D721Med (cell line): ENCODE results near the gene EDARADD.
A peak's percentile ranks its signal among the peaks of the same experiment; 100 is the strongest.
"Not testable (repeated sequence)": the region's sequence is repeated elsewhere in the genome, so short reads cannot be mapped to it uniquely, and the experiment has no call there.

Source experiments
- DNase-seq: peaks from one replicate; pipeline ENCODE4 v3.0.0; 2011; ENCODE audit warnings: low spot score; ENCODE audit not compliant: insufficient read length
- FAIRE-seq: peaks from 2 replicates; lab custom pipeline; 2011; peaks lifted over from hg19 to GRCh38; lab: Jason Lieb, UNC
- CTCF ChIP-seq: IDR thresholded peaks from 2 replicates; pipeline ENCODE4 v1.5.1; 2012; ENCODE audit warnings: mild to moderate bottlenecking, control low read depth; ENCODE audit not compliant: insufficient read depth; ENCODE audit errors: missing control alignments

Gene EDARADD

GRCh38 chr1:236486356-236487002, 92.4 kb downstream of the EDARADD start:
- FAIRE-seq (no peak), DNase-seq (no peak)
- no peak for TF ChIP-seq CTCF

- not testable (repeated sequence) for DNase-seq, FAIRE-seq
These were observed 95.1 kb downstream of the EDARADD start for GRCh38 chr1:236489161-236489560.

- peak; percentile 64 for DNase-seq
- peak; percentile 79 for TF ChIP-seq CTCF
- FAIRE-seq, result no peak
These were observed 95.8 kb downstream of the EDARADD start for GRCh38 chr1:236489710-236490377.

- FAIRE-seq, result no peak
These were observed 97.5 kb downstream of the EDARADD start for GRCh38 chr1:236491469-236492136.

GRCh38 chr1:236492378-236492777, 98.3 kb downstream of the EDARADD start:
- TF ChIP-seq CTCF, result no peak
- DNase-seq, result no peak
- FAIRE-seq, result no peak

More at GRCh38 chr1:236491469-236492136, 97.5 kb downstream of the EDARADD start:
- no peak for TF ChIP-seq CTCF
- DNase-seq, result no peak

- FAIRE-seq (no peak), DNase-seq (no peak)
- TF ChIP-seq CTCF, result no peak
These were observed 100.0 kb downstream of the EDARADD start for GRCh38 chr1:236494082-236494481.

- DNase-seq (no peak), FAIRE-seq (no peak)
- no peak for TF ChIP-seq CTCF
These were observed 100.7 kb downstream of the EDARADD start for GRCh38 chr1:236494586-236495466.
